ENCODE data around the gene EPS8. TPM values are rescaled to one million over a fixed set of nuclear protein-coding genes. Genes with fewer than 3 reads are reported as not detected.

EPS8 gene
- polyA plus RNA-seq, 4 donors = 61.1 to 65.8 (median 61.9) TPM

GRCh38 chr12:15698377-15698871 is 90.8 kb downstream of the EPS8 start:
- no peak for DNase-seq (ENCODE audit: low read depth in 4 of 4, low spot score in 3 of 4)

GRCh38 chr12:15697201-15697600 is 92.0 kb downstream of the EPS8 start:
- DNase-seq (ENCODE audit: low read depth in 4 of 4, low spot score in 3 of 4) = no peak

DNA sequence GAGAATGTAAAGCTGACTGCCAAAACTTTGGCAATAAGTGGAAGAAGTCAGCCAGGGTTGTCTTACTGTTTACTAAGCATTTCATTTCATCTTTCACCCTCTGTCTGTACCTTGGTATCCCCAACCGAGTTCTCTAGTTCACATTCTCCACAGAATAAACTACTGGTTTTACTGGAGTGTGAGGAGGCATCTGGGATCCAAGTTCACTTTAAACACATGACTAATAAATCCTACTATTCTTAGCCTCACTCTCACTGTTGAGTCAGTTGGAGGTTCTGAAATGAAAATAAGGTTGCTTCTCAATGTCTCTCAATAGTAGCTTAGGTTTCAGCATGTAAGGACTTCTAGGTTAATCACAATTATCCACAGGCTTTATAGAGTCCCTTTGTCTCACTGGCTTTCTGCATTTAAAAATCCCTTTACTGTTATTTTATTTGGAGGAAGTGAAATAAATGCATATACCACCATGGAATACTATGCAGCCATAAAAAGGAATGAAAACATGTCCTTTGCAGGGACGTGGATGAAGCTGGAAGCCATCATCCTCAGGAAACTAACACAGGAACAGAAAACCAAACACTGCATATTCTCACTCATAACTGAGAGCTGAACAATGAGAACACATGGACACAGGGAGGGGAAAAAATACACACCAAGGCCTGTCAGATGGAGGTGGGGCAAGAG is 95.8 kb downstream of the EPS8 start:
- DNase-seq (ENCODE audit: low read depth in 4 of 4, low spot score in 3 of 4) = no peak

DNA sequence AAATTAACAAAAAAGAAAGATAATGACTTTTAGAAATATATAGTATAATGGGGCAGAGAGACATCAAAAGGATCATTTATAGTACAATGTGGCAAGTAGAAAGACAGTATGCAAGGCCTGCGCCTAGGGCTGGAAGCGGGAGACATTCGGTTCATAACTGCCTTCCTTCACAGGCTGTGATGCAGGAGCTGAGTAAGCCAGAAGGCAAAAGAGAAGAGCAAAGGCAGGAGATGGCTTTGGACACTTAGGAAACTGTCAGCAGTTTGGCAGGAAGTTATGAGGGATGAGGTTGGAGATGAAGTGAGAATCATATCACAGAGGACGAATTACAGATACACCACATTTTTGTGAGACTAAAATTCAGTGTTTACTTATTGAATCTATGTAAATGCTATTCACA is 97.8 kb downstream of the EPS8 start:
- DNase-seq (ENCODE audit: low read depth in 4 of 4, low spot score in 3 of 4) = no peak

DNA sequence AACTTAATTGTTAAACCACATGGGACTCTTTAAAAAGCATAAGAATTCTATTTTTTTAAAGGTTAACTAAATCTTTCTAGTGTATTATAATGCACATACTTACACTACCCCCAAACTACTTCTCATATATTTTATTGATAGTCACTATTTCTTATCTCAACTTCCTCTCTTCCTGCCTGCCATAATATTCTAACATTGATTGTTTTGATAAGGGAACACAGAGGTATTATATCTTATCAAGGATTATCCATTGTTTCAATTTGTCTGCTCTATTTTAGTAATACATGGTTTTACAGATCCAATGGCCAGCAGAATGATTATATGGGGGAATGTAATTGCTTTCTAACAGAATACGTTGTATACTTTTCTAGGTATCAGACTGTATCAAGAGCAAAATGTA is 98.9 kb downstream of the EPS8 start:
- DNase-seq (ENCODE audit: low read depth in 4 of 4, low spot score in 3 of 4) = no peak

GRCh38 chr12:15689751-15690191 is 99.4 kb downstream of the EPS8 start:
- DNase-seq (ENCODE audit: low read depth in 4 of 4, low spot score in 3 of 4) = no peak

- DNase-seq (ENCODE audit: low read depth in 4 of 4, low spot score in 3 of 4) = no peak
These were observed 100.2 kb downstream of the EPS8 start for GRCh38 chr12:15688838-15689625.

GRCh38 chr12:15688202-15688736 is 100.9 kb downstream of the EPS8 start:
- DNase-seq (ENCODE audit: low read depth in 4 of 4, low spot score in 3 of 4) = no peak

DNA sequence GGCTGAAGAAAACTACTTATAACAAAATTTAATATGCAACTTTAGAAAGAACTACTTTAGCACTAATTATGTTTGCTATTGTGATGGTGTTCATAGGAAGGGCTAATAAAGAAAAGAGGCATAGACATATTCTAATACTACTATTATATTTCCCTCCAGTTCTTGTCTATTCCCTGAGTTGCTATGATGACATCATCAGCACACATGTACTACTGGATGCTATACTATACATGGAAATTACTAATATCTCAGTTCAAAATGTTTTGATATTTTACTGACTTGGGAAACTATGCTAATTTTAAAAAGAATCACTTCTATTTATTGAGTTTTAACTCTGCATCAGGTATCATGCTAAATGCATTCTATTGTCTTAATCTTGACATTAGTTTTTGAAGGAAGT is 101.6 kb downstream of the EPS8 start:
- no peak for DNase-seq (ENCODE audit: low read depth in 4 of 4, low spot score in 3 of 4)

- no peak for DNase-seq (ENCODE audit: low read depth in 4 of 4, low spot score in 3 of 4)
These were observed 104.1 kb downstream of the EPS8 start for GRCh38 chr12:15684896-15685658.

DNA sequence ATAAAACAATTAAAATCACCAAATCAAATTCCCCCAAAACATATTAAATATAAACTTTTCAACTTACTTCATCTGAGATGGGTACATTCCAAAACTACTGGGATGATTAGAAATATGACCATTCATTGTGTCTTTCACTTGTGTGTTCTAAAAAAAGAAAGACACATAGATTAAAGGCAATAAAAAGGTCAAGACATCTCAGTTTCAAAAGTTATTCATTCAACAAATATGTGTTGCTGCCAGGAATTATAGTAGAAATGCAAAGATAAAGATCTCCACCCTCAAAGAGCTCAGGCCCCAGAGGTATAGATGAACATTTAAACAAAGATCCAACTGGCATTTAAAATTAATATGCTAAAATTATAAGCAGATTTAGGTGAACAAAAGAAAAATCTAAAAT is 106.4 kb downstream of the EPS8 start:
- DNase-seq (ENCODE audit: low read depth in 4 of 4, low spot score in 3 of 4) = no peak

- DNase-seq (ENCODE audit: low read depth in 4 of 4, low spot score in 3 of 4) = no peak
These were observed 110.0 kb downstream of the EPS8 start for GRCh38 chr12:15679151-15679550.

GRCh38 chr12:15677726-15678201 is 111.4 kb downstream of the EPS8 start:
- no peak for DNase-seq (ENCODE audit: low read depth in 4 of 4, low spot score in 3 of 4)

DNA sequence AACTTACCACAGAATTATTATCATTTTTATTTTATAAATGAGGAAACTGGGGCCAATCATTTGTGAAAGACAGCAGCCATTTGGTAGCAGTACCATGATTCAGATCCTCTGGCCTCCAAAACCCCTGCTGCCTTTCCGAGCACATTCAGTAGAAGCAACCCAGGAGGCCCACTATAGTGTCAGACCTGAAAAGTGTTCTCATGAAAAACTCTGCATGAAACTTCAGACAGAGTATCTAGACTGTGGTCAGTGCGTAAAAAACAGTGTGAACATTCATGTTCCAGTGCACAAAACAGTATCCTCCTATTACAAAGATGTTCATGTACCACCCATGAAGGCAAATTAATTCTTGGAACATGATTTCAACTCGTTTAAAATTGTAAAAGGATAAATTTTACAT is 112.0 kb downstream of the EPS8 start:
- no peak for DNase-seq (ENCODE audit: low read depth in 4 of 4, low spot score in 3 of 4)

- no peak for DNase-seq (ENCODE audit: low read depth in 4 of 4, low spot score in 3 of 4)
These were observed 116.4 kb downstream of the EPS8 start for GRCh38 chr12:15672671-15673270.

GRCh38 chr12:15670756-15671155 is 118.4 kb downstream of the EPS8 start:
- no peak for DNase-seq (ENCODE audit: low read depth in 4 of 4, low spot score in 3 of 4)

GRCh38 chr12:15669256-15669948 is 119.8 kb downstream of the EPS8 start:
- DNase-seq (ENCODE audit: low read depth in 4 of 4, low spot score in 3 of 4) = no peak

DNA sequence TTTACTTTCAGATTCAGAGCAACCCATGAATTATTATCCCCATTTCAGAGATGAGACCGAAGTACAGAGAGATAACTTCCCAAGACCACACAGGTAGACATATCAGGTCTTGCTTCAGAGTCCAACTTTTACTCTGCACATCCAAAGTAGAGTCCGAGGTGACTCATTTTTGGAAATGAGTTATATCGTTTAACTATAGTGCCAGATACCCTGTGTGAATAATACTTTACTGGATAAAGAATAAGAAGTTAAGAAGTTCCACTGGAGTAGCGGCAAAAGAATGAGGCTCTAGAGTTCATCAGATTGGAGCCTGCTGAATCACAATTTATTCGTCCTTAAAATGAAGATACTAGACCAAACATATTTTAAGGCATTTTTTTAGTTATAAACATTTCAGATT is 124.7 kb downstream of the EPS8 start:
- no peak for DNase-seq (ENCODE audit: low read depth in 4 of 4, low spot score in 3 of 4)

DNA sequence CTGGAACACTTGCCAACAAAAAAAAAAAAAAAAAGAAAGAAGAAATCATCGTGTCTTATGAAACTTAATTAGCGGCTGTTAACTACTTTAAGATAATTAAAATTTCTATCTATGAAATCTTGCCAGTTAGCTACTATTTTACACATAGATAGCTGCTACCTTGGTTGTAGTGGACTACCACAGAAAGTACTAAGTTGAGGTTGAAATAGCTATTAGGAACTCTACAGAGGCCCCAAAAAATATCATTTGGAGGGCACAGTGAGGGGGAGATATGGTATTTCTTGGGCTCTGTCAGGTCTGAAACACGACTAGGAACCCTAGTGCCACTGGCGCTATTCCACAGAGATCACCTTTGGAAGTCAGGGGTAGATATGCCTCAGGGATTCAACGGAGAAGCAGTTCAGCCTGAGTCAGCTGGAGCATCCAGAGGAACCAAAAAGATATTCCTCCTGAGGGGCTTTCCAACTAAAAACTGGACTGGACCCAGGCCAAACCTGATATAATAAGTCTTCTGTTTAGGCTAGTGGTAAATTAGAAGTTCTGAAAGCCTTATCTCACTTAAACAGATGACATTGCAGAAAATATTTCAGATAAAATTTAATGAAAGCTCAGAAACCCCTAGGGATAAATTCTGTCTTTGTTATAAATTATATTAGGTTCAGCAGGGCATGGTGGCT is 126.1 kb downstream of the EPS8 start:
- DNase-seq (ENCODE audit: low read depth in 4 of 4, low spot score in 3 of 4) = no peak
